ENCODE results near the gene RAB8B.

GRCh38 chr15:63308491-63308890 is 119.1 kb downstream of the RAB8B start:
- no peak for TF ChIP-seq POLR2A (IDR thresholded peaks at IDR 0.05)
- no peak for TF ChIP-seq CTCF (IDR thresholded peaks at IDR 0.05)

Measured in lower leg skin (tissue), 3 donors.